GM12878 (cell line): ENCODE data around the gene UNC93A. TPM values are rescaled to one million over a fixed set of nuclear protein-coding genes. Genes with fewer than 3 reads are reported as not detected.

Source experiments
- ATAC-seq: fragments of 200-7000 bp; cut with Tn5 transposase; 3 replicates; pipeline ENCODE4 v1.9.1; 2020; ENCODE audit warnings: mild to moderate bottlenecking, moderate library complexity
- BruUV-seq: library from RNA; stranded (reverse); fragments of 400-500 nt; replicated peaks from 2 replicates; lab custom pipeline; 2021; lab: Mats Ljungman, UMichigan
- CTCF ChIA-PET: fragments of 300-600 bp; sonication (Branson Sonifier 250); formaldehyde crosslinking; extraction: SDS; loops from one replicate; lab custom pipeline; 2021; ENCODE audit warnings: inconsistent platforms; lab: Yijun Ruan, JAX
- POLR2A ChIA-PET: fragments of 350-600 bp; formaldehyde crosslinking; extraction: SDS; loops from one replicate; lab custom pipeline; 2021; ENCODE audit warnings: inconsistent platforms; lab: Charles Lee
- RAD21 ChIA-PET: fragments of 300-600 bp; sonication (Branson Sonifier 250); formaldehyde crosslinking; loops from one replicate; lab custom pipeline; 2023; ENCODE audit warnings: antibody characterized with exemption; ENCODE audit not compliant: unreplicated experiment; lab: Charles Lee
- SMC1A ChIA-PET: fragments of 300-600 bp; sonication (Branson Sonifier 250); formaldehyde crosslinking; loops from one replicate; lab custom pipeline; 2023; ENCODE audit not compliant: unreplicated experiment, uncharacterized antibody; lab: Charles Lee
- DNase-seq: peaks from one replicate; pipeline ENCODE4 v3.0.0-alpha.2; 2011; ENCODE audit warnings: low read depth, low spot score
- FAIRE-seq: peaks from 3 replicates; lab custom pipeline; 2011; peaks lifted over from hg19 to GRCh38; lab: Jason Lieb, UNC
- H2AFZ ChIP-seq: 2 replicates; pipeline ENCODE4 v1.6.0; 2011; ENCODE audit warnings: low read depth, low read length, control low read depth; ENCODE audit not compliant: control insufficient read depth
- H3K27ac ChIP-seq: 2 replicates; pipeline ENCODE4 v1.5.1; 2011; ENCODE audit warnings: control low read depth; ENCODE audit not compliant: control insufficient read depth, insufficient read depth
- H3K27me3 ChIP-seq, 2 experiments: replicated peaks in 1 of 2; 2 replicates each; pipeline versions ENCODE4 v1.6.0 to v1.6.1; 2011; ENCODE audit warnings: low read length in 1 of 2; ENCODE audit not compliant: control insufficient read depth in 2 of 2, insufficient read depth in 2 of 2
- H3K36me3 ChIP-seq, 2 experiments: 2 replicates each; pipeline ENCODE4 v1.5.1; 2011; ENCODE audit warnings: low read length in 1 of 2; ENCODE audit not compliant: control insufficient read depth in 2 of 2, insufficient read depth in 2 of 2
- H3K4me1 ChIP-seq: 2 replicates; pipeline ENCODE4 v1.6.1; 2011; ENCODE audit warnings: mild to moderate bottlenecking, low read length, moderate library complexity, mixed read lengths; ENCODE audit not compliant: control insufficient read depth, insufficient read depth
- H3K4me2 ChIP-seq: 2 replicates; pipeline ENCODE4 v1.6.0; 2011; ENCODE audit warnings: control low read depth; ENCODE audit not compliant: control insufficient read depth, insufficient read depth
- H3K4me3 ChIP-seq: fragments of 200-600 bp; sonication (generic); 2 replicates; pipeline ENCODE4 v1.5.1; 2016
- H3K79me2 ChIP-seq: 2 replicates; pipeline ENCODE4 v1.6.0; 2011; ENCODE audit warnings: low read length; ENCODE audit not compliant: control insufficient read depth, insufficient read depth
- H3K9ac ChIP-seq: 2 replicates; pipeline ENCODE4 v1.8.0; 2011; ENCODE audit warnings: low read length, control low read depth, mixed read lengths; ENCODE audit not compliant: control insufficient read depth, insufficient read depth
- H3K9me3 ChIP-seq: replicated peaks from 3 replicates; pipeline ENCODE4 v1.5.1; 2011; ENCODE audit warnings: mild to moderate bottlenecking, low read length; ENCODE audit not compliant: control insufficient read depth, insufficient read depth
- H4K20me1 ChIP-seq: 2 replicates; pipeline ENCODE4 v1.6.0; 2011; ENCODE audit not compliant: control insufficient read depth, insufficient read depth
- ASH2L ChIP-seq: fragments of 300-600, 200-600 bp; sonication (generic); IDR thresholded peaks from 2 replicates; pipeline ENCODE4 v1.6.1; 2017; ENCODE audit warnings: low read depth, mild to moderate bottlenecking, borderline replicate concordance
- CHD2 ChIP-seq: IDR thresholded peaks from 2 replicates; pipeline ENCODE4 v1.6.1; 2011; ENCODE audit warnings: low read depth, low read length, improper control_type of control experiment, borderline replicate concordance
- E2F8 ChIP-seq: fragments of 450-650 bp; IDR thresholded peaks from 2 replicates; pipeline ENCODE4 v1.6.1; 2018; ENCODE audit warnings: mild to moderate bottlenecking, low read depth, moderate library complexity; ENCODE audit not compliant: partially characterized antibody
- ELK1 ChIP-seq: IDR thresholded peaks from 2 replicates; pipeline ENCODE4 v1.6.1; 2012; ENCODE audit warnings: low read depth, low read length, improper control_type of control experiment
- ETV6 ChIP-seq, 2 experiments: fragments of 450-650 bp in 1 of 2; IDR thresholded peaks in 1 of 2; conservative IDR thresholded peaks in 1 of 2; 2 replicates each; pipeline ENCODE4 v1.6.1; 2014; ENCODE audit warnings: antibody characterized with exemption in 1 of 2, borderline replicate concordance in 1 of 2, low read depth in 1 of 2, mild to moderate bottlenecking in 1 of 2, moderate library complexity in 1 of 2
- GATAD2B ChIP-seq: fragments of 450-650 bp; conservative IDR thresholded peaks from 2 replicates; pipeline ENCODE4 v1.6.1; 2017; ENCODE audit warnings: low read depth, mild to moderate bottlenecking, moderate library complexity
- HDAC2 ChIP-seq: fragments of 200-600 bp; sonication (generic); IDR thresholded peaks from 2 replicates; pipeline ENCODE4 v1.6.1; 2017
- KAT2A ChIP-seq: conservative IDR thresholded peaks from 2 replicates; pipeline ENCODE4 v1.6.1; 2011; ENCODE audit warnings: low read depth, low read length; ENCODE audit not compliant: control insufficient read depth
- SMAD5 ChIP-seq: IDR thresholded peaks from 2 replicates; pipeline ENCODE4 v1.6.1; 2016; ENCODE audit warnings: antibody characterized with exemption, low read depth
- SPI1 ChIP-seq: IDR thresholded peaks from 2 replicates; pipeline ENCODE4 v1.6.1; 2011; ENCODE audit warnings: low read depth, mild to moderate bottlenecking, low read length, moderate library complexity, borderline replicate concordance; ENCODE audit not compliant: insufficient read depth
- ZNF24 ChIP-seq: fragments of 450-650 bp; IDR thresholded peaks from 2 replicates; pipeline ENCODE4 v1.6.1; 2017; ENCODE audit warnings: antibody characterized with exemption, mild to moderate bottlenecking
- ZNF274 ChIP-seq: IDR thresholded peaks from one replicate; pipeline ENCODE4 v1.8.0; 2011; ENCODE audit not compliant: insufficient read length, insufficient read depth
- WGBS: methylation state at CpG from one replicate; pipeline ENCODE4 v1.1.6; 2016; ENCODE audit warnings: low lambda C conversion rate; ENCODE audit not compliant: insufficient replicate concordance, insufficient coverage; ENCODE audit errors: missing lambda C conversion rate; 5-methylcytosine and 5-hydroxymethylcytosine counted together
- in situ Hi-C: fragments of 300-500 bp; cut with MboI; formaldehyde crosslinking; loops from 9 replicates; pipeline ENCODE4 v1.14.3; 2018; ENCODE audit warnings: mixed read lengths
- intact Hi-C: fragments of 100-400 bp; cut with micrococcal nuclease; formaldehyde crosslinking; loops from one replicate; pipeline ENCODE4 v1.14.2; 2022; ENCODE audit not compliant: unreplicated experiment
- polyA plus RNA-seq, 11 experiments: library from polyadenylated mRNA; depleted of rRNA in 4 of 11; unstranded in 6 of 11; stranded (reverse) in 5 of 11; fragments of >200 nt; fragmentation: Nextera tagmentation in 4 of 11; fragmentation: Illumina TruSeq in 1 of 11; extraction: Ambion mirVana in 4 of 11; extraction: Trizol in 1 of 11; gene quantifications; 1 replicate in 1 of 11; 2 replicates in 10 of 11; pipeline versions ENCODE4 v1.2.1 to v1.2.3, GENCODE V29; 2011 to 2016; ENCODE audit warnings: inconsistent platforms in 2 of 11, missing spikeins in 2 of 11, low read depth in 1 of 11
- total RNA-seq, 4 experiments: library from RNA; depleted of rRNA in 3 of 4; stranded (reverse); fragments of >200 nt in 3 of 4; fragmentation: Illumina TruSeq in 1 of 4; extraction: Trizol in 1 of 4; gene quantifications; 2 replicates each; pipeline versions ENCODE4 v1.2.1 to v1.2.3, GENCODE V29; 2013 to 2021

UNC93A gene
- total and polyA plus RNA-seq, 10 of the 15 experiments (the other 5 are each of a cell fraction or from before 2014, with no cell fraction given): 0.37 TPM; not detected in 9

GRCh38 chr6:167291623-167292300 is 647 bp downstream of the UNC93A start:
- Histone ChIP-seq H3K27me3 (no peaks in the 10 kb centered on the region; a peak in 2 of 4 replicates), H3K36me3 (no peaks in the 10 kb centered on the region), H3K27ac (no peak overlapping the region)
- no peak for DNase-seq
- TF ChIP-seq ELK1: no peak
- no peak for TF ChIP-seq KAT2A
- no peak for TF ChIP-seq SMAD5
- TF ChIP-seq ETV6 (conservative IDR thresholded peaks at IDR 0.05 in 1 of 2, IDR thresholded peaks at IDR 0.05 in 1 of 2; ENCODE audit: borderline replicate concordance in 1 of 2, low read depth in 1 of 2): no peak
- TF ChIP-seq ASH2L: no peak
- TF ChIP-seq E2F8: no peak
- no peak for TF ChIP-seq ZNF274
- TF ChIP-seq GATAD2B: no peak
- no peak for TF ChIP-seq ZNF24
- no peak for TF ChIP-seq HDAC2
- no peak for TF ChIP-seq SPI1
- TF ChIP-seq CHD2: no peak
- TF ChIP-seq, all 136 proteins: peak for 0
- Histone ChIP-seq H3K9ac (no peak overlapping the region), H3K79me2 (no peaks in the 10 kb centered on the region), H3K4me3 (no peak overlapping the region), H3K9me3 (no peaks in the 10 kb centered on the region), H4K20me1 (no peaks in the 10 kb centered on the region), H3K4me1 (no peaks in the 10 kb centered on the region), H3K4me2 (no peak overlapping the region), H2AFZ (no peak overlapping the region)
- intact Hi-C loops (loop anchor here (5.0 kb wide), 1 partner anchor 514 kb away; no protein-coding TSS in a partner anchor), in situ Hi-C loops (loop anchor here (5.0 kb wide), 1 partner anchor 519 kb away; no protein-coding TSS in a partner anchor)
- POLR2A ChIA-PET: no interaction called here
- BruUV-seq: no TSS peak
- no peak for FAIRE-seq
- ATAC-seq: no peak
- CTCF ChIA-PET: interaction anchor here (0.8 to 2.2 kb wide), 4 partner anchors 9 to 517 kb away, joined by 3 to 15 read pairs (median 6); no protein-coding TSS in a partner anchor
- 43% methylated on average over 7 of the region's 7 CpGs for WGBS
- SMC1A ChIA-PET: interaction anchor here (0.8 kb wide), 1 partner anchor 521 kb away, joined by 3 read pairs; no protein-coding TSS in a partner anchor
- RAD21 ChIA-PET: no interaction called here
